Daoy (cell line): ENCODE data around the gene ABHD5. TPM values are rescaled to one million over a fixed set of nuclear protein-coding genes. Genes with fewer than 3 reads are reported as not detected.

Experiments used
- DNase-seq: peaks from one replicate; pipeline ENCODE4 v3.0.0-alpha.2; 2015; ENCODE audit warnings: low read depth
- total RNA-seq: library from RNA; depleted of rRNA; stranded (reverse); fragments of >200 nt; shearing (Covaris generic); gene quantifications from 2 replicates; pipeline ENCODE4 v1.2.3, GENCODE V29; 2014

Gene ABHD5
- total RNA-seq, 1 experiment from 2014 or later, result 33.4 TPM

GRCh38 chr3:43685921-43686320 lies 4.8 kb upstream of the ABHD5 start:
- no peak for DNase-seq

DNA sequence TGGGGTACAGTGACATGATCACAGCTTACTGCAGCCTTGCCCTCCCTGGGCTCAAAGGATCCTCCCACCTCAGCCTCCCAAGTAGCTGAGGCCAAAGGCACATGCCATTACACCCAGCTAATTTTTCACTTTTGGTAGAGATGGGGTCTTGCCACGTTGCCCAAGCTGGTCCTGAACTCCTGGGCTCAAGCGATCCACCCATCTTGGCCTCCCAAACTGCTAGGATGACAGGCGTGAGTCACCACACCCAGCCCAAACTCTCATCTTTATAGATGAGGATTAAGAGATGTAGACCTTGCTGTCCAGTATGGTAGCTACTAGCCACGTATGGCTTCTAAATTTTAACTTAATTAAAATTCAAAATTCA lies 4.4 kb upstream of the ABHD5 start:
- no peak for DNase-seq

DNA sequence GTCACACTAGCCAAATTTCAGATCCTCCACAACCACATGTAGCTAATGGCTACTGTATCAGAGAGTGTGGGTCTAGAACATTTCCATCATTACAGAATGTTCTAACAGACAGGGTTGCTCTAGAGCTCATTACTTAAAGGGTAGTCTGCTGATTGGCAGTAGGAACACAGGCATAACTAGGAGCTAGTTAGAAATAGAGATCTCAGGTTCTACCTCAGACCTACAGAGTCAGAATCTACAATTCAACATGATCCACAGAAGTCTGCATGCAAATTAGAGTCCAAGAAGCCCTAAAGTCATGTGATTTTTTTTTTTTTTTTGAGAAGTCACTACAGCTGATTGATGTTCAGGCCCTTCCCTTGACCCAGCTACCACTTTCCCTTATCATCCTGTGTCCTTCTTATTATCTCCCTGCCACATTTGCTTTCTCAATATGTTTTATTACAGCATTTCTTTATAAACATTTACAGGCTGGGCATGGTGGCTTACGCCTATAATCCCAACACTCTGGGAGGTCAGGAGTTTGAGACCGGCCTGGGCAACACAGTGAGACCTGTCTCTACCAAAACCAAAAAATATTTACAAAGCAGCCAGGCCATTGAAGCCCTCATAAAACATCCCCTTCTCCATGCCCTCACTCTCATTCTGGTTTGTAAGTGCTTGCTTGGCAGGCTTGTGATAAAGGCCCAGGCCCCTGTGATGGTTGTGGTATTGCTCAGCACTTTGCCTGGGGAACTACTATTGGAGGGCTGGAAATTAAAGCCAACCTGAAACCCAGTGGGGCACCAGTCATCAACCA lies 3.8 kb upstream of the ABHD5 start:
- no peak for DNase-seq

DNA sequence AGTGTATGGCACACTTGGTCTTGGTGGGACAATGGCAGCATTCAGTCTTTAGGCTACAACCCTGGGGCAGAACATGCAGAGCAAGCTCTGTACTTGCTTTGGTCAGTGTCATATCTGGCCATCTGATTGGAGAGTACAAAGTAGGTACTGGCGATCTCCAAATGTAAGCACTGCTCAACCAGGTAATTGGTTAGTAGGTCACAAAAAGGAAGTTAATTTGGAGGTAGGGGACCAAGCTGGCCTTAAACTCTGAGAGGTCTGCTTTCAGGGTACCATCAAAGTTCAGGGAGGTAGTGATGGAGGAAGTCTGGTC lies 3.3 kb upstream of the ABHD5 start:
- DNase-seq, result no peak

DNA sequence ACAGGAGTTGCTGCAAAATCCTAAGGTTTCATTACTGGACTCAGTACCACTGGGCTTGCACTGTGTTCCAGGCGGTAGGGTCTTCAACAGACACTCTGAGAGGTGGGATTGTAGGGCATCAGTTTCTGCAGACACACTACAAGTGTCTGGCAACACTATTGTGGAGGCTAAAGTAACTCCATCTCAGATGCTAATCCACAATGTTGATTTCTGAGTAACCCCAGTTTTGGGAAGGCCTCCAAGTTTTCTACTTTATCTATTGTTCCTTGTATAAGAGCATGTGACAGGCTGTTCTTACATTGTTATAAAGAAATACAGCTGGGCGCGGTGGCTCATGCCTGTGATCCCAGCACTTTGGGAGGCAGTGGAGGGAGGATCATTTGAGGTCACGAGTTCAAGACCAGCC lies 2.5 kb upstream of the ABHD5 start:
- no peak for DNase-seq

DNA sequence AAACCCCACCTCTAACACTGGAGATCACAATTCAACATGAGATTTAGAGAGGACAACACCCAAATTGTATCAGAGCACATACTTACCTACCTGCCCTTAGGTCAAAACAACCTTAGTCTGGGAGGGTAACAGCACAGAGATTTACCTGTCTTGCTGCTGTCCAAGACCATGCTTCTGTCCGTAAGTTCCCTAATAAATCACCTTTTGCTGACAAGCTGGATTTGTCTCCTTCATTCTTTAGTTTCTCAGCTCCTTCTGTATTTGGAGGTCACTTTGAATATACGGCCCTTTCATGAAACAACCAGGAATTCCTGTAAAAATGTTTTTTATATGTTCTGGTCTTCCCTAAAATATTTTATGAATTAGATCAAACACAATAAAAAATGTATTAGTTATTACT lies 1.6 kb upstream of the ABHD5 start:
- no peak for DNase-seq

GRCh38 chr3:43689766-43690399 lies 855 bp upstream of the ABHD5 start:
- DNase-seq, result no peak

GRCh38 chr3:43691120-43691995 lies 620 bp downstream of the ABHD5 start:
- DNase-seq, result peak; percentile 61

DNA sequence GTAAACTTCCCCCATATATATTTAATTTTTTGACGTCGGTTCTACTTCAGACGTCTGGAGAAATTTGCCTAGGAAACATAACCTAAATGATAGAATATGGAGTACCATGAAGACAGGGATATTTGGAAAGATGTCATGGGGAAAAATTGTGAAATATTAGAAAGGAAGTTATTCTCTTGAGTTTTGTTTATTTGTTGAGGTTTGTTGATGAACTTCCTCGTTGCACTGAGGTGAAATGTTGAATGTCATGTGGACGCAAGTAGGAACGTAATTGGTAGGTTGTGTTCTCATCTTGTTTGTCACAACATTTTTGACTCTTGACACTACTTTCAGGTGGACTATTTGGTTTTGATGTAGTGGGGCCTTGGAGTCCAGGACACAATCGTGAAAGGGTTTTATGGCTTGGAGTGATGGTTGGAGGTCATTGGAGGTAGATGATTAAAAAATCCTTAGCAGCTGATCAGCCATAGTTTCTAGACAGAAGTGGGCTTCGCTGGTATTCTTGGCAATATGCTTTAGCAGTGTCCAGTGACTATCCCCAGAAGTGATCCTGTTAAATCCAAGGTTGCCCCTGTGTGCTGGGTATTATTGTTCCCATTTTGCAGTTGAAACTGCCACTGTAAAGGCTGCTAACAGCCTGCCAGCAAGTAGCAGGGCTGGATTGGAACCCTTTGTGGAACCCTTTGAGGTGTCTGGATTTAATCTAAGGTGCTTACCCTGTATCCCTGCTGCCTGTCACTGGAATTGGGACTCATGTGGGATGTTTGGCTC lies 1.5 kb downstream of the ABHD5 start:
- DNase-seq, result no peak

DNA sequence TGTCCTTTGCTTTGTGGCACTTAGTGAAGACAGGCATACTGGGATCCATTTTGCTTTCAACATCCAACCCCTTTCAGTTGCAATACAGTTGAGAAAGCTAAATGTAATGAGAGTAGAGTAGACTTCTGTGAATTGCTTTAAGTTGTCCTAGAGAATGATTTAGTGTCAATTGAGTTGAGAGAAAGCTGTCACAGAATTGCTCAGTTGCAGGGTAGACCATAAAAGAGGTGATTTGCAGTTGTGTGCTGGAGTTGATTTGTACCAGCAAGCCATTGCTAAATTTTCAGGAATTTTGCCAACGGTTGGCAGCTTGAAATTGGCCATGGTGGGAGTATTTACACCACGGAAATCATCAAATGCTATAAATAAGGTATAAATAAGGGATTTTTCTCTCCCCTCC lies 2.2 kb downstream of the ABHD5 start:
- DNase-seq, result no peak

DNA sequence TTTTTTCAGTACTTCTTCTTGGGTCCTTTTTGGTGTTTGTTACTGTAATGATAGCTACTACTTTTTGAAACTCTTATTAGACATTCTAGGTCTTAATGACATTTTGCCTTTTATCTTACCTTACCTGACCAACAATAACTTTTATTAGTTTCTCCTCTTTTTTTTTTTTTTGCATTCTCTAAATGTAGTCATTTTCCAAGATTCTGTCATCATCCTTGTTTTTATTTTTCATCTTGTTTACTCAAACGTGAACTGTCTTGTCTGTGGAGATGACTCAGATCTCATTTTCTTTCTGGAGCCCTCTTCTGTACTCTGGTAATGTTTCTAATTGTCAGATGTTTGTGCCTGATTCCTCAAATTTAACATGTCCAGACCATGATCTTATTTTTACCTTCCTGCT lies 2.9 kb downstream of the ABHD5 start:
- DNase-seq, result no peak

DNA sequence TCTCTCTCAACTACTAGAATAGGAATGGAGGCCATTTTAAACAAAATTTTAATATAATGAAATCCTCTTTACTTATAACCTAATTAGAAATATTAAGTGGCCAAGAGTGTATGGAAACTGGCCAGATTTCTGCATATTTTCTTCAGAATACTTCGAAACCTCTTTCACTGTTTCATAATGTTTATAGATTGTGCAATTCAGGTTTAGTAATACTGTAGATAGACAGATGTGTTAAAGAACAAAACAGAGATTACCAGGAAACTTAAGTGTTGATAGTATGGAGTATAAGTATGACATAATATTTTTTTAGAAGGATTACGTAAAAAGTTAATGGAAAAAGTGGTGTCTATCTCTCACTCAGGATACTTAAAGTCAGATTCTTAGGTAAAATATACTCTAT lies 4.7 kb downstream of the ABHD5 start:
- DNase-seq, result no peak

DNA sequence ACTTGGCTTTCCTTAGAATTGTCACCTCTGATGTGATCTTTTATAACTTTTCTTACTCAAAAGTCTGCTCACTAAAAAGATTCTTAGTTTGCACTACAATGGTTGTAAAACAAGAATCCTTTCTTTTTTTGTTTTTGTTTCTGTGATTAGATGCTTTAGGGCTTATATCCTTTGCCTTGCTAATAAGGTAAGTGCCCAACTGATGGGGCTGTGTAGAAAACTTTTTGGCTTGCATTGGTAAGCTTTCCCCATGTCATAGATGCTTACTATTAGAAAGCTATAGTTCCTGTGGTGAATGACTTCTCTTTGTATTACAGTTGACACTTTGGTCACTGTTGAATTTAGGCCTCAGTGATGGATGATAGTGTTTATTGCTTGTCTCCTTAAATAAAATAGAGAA lies 5.1 kb downstream of the ABHD5 start:
- no peak for DNase-seq

- no peak for DNase-seq
Observed at GRCh38 chr3:43696441-43696840, 5.7 kb downstream of the ABHD5 start.

DNA sequence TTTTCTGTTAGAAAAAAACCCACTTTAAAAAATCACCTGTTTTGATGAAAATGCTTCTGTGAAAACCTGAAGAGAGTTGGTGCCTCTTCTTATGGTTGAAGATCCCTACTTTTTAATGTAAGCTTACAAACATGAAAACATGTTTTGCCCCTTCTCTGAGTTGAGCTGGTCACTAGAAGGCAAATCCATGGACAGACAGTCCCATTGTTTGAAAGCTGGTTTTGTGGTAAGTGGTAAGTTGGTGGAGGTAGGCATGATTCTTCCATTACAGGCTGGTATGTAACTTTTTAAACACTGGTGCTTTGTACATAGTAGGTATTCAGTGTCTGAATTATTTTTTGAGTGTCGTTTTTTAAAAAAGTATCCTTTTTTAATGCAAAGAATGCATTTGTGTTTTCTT lies 6.1 kb downstream of the ABHD5 start:
- DNase-seq, result no peak

DNA sequence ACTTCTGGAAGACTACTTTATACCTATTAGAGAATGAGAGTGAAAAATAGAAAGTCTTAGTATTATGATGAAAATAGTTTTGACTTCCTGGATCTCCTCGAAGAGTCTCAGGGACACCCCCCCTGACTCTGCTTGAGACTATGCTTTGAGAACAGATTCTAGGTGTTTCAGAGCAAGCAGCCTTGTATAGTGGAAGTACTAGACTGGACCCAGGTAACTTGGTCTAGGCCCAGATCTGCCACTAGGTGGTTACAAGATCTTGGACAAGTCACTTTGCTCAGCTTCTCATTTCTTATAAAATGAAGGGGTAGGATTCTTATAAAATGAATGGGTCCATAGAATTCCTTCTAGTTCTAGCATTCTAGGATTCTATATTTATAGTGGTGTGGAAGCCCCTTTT lies 9.1 kb downstream of the ABHD5 start:
- DNase-seq, result no peak

DNA sequence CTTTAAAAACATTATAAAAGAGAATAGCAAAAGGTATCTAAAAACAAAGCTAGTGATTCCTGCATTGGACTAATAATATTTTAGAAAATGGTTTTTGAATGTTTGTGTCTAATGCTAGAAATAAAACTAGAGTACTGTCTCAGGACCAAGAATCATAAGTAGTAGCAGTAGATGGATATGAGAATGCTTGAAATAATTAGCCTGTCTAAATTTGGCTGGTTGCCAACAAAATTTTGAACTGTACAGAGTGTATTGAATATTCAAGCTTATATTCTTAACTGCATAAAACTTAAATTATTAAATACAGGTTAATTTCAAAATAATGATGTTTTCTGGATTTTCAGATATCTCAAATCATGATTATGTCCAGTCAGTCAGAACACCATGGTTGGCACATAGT lies 14.0 kb downstream of the ABHD5 start:
- no peak for DNase-seq

DNA sequence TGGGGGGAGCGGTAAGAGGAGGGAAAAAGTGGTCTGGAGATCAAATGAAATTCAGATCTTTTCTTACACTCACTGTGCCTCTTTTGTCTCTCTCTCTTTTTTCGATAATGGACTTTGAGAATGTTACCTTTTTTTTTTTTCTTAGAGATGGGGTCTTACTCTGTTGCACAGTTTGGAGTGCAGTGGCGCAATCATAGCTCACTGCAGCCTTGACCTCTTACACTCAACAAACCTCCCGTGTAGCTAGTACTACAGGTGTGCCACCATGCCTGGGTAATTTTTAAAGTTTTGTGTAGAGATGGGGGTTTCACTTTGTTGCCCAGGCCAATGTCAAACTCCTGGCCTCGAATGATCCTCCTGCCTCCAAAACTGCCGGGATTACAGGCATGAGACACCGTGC lies 15.6 kb downstream of the ABHD5 start:
- no peak for DNase-seq

- DNase-seq, result peak; percentile 18
Observed at GRCh38 chr3:43707266-43707665, 16.5 kb downstream of the ABHD5 start.

- DNase-seq, result peak; percentile 78
Observed at GRCh38 chr3:43707998-43708397, 17.3 kb downstream of the ABHD5 start.

DNA sequence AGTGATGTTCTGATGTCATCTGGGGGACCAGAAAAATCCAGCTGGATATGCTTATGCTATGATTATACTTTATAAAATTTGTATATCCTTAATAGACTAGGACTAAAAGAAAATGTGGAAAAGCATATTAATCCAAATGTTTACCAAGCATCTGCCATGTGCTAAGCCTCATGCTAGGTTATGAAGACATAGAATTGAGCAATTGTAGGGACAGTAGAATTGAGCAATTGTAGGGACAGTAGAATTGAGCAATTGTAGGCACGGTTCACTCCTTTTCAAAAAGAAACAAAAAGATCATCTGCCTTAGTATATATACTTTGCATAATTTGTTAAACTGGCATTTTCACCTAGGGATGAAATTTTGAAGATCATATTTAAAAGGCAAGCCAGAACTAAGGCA lies 18.3 kb downstream of the ABHD5 start:
- DNase-seq, result no peak

DNA sequence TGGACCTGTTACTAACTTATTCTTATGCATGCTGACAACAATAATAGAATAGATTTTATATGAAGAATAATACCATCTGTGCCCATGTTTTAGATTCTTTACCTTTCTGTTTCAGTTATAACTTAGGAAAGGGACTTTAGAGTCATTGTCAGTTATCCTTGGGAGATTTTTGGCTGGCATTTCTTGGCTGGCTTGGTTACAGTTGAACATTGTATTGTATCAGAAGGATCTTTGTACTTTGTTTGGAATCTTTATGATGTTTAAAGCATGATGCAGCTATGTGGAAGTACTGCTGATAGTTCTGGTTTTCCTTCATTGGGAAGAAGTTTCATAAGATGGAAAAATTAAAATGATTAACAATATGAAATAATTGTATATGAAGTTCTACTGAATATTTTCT lies 19.9 kb downstream of the ABHD5 start:
- DNase-seq, result no peak
